Activated CD4-positive, alpha-beta T cell treated with anti-CD3 and anti-CD28 coated beads, Interleukin-2, amount 50 U/mL, for 24 hours (primary cell): ENCODE data around the gene THEMIS.
"Not testable (repeated sequence)": the region's sequence is repeated elsewhere in the genome, so short reads cannot be mapped to it uniquely, and the experiment has no call there.

Experiments
- DNase-seq, 2 donors: peaks; one replicate each; pipeline ENCODE4 v3.0.0-alpha.2; 2020; ENCODE audit warnings: low read depth in 1 of 2, low spot score in 1 of 2

The THEMIS gene

DNA sequence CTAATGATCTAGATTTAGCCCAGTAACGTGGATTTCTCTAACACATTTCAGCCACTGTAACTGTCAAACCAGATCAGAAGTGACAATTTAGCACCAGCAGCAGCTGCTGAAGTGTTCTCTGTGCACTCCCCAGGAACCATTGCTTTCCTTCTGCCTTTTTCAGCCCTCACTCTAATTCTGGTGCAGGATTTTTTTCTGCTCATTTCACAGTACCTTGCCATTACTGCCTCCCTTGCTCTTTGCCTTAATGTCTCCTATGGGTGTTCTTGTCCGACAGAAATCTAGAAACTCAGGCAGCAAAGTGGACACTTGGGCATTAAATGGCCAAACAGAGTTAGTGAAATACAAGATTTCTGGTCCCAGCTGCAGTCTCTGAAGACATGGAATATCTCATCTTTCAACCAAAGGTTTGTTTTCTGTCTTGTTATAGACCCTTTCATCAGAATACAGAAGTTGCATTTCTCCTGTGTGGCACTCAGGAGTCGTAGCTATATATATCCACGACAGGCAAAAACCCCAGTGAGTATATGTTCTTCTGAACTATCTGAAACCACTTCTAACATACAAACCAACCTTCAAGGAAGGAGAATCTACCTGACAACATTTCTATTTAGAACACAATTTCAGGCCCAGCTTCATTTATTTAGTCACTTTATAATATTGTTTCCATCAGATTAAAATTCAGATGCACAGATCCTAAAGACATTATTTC is 92.9 kb downstream of the THEMIS start:
- DNase-seq: no peak

DNA sequence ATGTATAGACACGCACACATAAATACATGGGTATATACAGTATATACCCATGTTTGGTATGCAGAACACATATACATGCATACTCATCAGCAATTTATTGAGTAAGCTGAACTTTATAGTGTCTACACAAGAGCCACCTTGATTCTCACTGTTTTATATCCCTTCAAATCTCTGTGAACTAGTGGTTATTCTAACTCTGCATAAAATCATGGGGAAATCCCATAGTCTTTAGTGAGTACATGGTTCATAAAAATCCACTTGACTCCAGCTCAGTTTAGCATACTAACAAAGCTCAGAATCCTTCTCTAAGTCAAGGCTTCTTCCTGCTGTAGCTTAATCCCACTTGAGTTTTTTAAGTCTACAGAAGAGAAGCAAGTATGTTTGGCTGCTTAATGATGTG is 104.1 kb downstream of the THEMIS start:
- DNase-seq: no peak

DNA sequence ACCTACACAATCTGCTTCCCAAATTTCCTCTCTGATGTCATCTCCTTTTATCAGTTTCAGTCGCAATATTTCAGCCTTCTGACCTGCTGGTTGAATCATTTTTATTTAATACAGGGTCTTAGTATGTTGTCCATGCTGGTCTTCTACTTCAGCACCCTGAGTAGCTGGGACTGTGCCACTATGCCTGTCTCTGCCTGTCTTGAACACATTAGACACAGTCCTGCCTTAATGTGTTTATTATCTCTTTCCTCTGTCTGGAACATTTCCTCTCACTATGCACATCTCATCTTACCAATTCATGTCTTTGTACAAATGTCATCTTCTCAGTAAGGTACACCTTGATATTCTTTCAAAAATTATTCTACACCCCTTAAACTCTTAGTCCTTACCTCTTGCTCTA is 106.5 kb downstream of the THEMIS start:
- DNase-seq: no peak

DNA sequence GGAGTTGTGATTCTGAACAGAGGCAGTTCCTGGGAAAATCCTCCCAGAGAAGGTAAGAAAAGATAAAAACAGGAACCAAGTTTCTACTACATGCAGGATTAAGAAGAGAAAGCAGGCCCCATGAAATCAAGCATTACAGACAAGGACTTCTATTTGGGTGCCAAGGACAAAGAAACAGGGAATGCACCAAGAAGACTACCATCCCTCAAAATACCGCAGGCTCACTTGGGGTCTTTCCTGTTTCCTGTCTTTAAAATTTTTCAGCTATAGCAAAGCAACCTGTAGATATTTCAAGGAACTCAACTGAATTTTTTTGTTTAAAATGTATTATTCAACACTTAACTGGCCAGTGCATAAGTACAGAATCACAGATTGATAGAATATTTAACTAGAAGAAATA is 107.5 kb downstream of the THEMIS start:
- DNase-seq: no peak

DNA sequence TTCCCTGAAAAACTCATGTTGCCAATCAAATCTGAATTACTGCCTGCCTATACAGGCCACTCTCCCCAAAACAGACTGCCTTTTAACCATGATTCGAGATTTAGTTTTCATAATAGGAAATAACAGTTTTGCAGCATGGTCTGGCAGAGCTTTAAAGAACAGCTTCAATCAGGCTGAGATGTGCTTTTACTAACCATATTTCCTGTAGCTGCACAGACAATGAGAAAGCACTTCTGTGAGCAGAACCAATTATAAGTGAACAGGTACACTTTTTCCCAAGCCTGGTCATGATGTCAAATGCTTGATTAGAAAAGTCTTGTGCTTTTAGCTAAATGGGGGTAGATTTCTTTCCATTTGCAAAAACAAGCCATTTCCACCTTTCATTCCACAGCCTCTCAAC is 108.2 kb downstream of the THEMIS start:
- no peak for DNase-seq

DNA sequence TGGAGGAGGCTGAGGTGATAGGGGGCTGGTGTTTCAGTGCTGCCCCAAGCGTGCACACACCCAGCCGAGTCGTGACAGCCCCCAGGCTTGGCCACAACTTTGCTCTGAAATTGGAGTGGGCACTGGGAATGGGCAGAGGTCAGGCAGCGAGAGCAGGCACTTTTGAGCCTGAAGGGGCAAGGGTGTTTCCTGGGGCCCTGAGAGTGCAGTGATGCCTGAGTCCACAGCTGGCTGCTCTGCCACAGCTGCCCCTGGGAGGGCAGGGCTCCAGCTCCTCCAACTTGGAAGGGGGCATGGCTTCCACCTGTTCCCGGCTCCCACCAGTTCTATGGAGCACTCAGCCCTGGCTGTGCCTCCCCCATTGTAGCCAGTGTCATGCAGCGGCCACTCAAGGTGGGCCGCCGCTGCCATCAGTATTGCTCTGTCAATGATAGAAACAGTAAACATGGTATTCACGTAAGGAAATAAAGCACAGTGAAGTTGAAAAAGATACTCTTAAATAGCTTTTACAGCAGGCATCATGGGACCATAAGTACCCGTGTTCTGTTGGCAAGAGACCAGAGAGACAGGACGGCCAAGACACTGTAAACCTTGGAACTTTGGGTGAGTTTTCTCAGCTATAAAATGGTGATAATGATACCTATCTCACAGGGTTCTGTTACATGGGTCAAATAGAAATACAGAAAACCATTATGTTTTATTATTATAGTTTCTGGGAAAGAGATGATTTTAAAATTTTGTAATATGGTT is 108.9 kb downstream of the THEMIS start:
- DNase-seq: no peak

DNA sequence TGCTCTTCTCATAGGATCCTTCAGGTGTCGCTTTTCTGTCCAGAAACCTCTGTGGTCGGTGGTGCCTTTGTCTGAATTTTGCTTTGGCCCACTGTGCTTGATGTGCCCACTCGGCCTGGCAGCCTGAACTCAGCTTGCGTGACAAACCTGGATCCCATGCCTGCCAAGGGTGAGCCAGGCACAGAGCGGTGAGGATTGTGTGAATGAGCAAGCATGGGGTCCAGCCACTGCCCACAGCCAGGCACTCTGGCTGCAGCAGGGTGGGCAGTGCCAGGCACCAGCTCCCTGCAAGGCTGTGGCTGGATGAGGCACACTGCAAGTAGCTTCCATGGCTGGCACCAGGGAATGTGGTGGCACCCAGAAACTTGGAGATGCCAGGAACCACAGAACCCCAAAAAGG is 110.3 kb downstream of the THEMIS start:
- DNase-seq: no peak

DNA sequence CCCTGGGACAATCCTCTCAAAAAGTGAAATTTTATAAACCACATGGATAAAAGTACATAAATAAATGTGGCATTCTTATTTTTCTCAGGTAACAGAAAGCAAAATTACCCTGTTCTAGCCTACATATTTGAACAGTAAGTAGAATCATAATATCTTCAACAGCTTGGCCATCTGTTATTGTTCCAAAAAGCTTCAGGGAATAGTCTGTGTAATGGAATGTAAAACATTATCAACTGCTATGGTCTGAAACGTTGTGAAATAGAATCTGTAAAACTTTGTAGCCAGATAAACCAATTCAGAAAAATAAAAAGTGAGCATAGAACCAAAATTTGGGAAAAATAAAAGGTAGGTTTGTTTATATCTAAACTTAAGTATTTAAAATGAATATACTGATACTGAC is 114.7 kb downstream of the THEMIS start:
- no peak for DNase-seq

DNA sequence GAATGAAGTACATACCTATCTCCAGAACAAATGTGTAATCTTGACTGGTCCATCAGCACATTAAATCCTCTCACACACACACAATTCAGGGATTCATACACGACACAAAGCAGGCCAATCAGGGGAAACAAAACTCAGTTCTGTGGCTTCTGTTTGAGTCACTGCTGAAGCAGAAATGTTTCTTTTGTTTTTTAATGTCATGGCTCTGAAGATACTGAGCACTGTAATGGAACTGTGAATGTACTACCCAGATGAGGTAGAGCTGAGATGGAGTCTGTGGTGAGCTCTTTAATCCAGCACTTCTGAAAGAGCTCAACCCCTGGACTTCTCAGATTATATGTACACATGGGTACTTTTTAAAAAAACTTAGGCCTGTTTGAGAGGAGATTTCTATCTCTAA is 116.4 kb downstream of the THEMIS start:
- no peak for DNase-seq

DNA sequence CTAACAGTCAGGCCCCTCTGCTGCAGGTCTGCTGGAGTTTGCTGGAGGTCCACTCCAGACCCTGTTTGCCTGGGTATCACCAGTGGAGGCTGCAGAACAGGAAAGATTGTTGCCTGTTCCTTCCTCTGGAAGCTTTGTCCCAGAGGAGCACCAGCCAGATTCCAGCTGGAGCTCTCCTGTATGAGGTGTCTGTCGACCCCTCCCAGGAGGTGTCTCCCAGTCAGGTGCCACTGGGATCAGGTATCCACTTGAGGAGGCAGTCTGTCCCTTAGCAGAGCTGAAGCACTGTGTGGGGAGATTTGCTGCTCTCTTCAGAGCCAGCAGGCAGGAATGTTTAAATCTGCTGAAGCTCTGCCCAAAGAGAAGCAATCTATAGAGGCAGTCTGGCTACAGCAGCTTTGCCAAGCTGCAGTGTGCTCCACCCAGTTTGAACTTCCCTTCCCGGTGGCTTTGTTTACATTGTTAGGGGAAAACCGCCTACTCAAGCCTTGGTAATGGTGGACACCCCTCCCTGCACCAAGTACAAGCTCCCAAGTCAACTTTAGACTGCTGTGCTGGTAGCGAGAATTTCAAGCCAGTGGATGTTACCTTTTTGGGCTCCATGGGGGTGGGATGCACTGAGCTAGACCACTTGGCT is 119.1 kb downstream of the THEMIS start:
- not testable (repeated sequence) for DNase-seq

DNA sequence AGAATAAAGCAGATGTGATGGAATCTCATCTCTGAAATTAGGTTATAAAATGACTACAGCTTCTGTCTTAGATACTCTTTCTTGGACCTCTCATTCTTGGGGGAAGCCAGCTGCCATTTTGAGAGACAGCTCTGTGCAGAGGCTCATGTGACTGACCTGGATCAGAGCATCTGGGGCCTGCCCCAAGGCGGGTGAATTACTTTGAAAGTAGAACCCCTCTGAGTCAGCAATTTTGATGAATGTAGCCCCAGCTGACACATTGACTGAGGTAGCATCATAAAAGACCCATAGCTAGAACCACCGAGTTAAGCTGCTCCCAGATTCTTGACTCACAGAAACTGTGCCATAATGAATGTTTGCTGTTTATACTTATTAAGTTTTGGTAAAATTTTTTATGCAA is 124.5 kb downstream of the THEMIS start:
- DNase-seq: no peak

DNA sequence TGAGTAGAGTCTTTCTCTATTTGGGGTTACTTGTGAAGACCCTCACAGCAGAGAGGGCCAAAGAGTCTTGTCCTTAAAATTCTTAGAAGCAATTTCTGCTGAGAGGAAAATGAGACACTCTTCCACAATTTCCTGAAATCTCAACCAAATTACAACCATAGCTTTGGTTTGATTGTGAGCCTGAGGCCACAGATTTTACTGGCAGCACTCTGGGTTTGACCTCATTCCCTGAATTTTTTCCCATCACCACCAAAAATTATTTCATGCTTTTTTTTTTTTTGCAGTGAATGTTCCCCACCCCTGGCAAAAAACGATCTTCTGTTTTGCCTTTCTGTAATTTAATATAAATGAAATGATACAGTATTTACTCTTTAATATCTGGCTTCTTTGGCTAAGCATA is 125.5 kb downstream of the THEMIS start:
- no peak for DNase-seq

DNA sequence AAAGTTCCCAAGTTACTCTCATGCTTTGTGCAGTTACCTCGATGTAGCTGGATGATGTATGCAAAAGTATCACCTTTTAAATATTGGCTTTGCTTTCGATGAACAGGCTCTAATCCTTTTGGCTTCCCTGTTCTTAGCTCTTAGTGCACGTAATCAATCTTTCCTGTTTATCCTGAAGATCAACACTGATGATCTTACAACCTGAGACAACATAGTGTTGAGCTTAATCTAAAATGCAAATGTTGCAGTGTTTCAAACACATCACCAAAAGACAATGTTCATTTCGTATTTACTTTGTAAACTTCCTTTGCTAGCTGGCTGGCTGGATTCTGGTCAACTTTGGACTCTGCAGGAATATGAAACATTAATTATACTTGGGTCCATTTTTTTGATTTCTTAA is 132.1 kb downstream of the THEMIS start:
- DNase-seq: no peak

DNA sequence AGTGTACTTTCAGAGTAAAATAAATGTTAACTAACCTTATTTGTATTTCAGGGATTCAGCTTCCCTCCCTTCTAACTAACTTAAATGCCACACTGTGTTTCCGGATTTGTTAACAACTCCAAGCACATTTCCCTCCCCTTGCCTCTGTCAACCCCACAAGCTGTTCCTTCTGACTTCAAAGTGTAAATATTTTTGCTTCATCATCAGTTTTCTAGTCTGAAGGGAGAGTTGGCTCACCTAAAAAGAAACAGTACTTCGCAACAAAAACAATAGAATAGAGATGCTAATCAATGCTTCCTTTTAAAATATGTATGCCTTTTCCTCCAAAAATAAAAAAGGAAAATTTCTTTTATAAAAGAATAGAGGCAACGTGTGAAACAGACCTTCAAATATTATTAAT is 132.6 kb downstream of the THEMIS start:
- DNase-seq: no peak

DNA sequence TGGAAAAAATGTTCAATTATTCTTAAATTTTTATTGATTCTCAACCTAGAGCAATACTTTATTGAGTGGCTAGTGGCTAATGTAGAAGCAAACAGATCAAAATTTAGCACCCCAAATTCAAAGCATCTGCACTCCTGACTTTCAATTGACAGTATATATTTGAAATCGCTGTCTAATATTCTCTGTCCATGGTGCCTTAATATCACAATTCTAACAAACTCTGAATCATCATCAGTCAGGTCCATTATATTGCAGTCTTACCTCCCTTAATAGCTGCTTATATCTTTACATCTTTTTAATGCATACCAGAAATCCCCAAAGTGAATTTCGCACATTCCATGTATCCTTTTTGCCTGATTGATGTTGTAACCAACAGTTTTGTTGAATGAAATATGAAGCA is 134.9 kb downstream of the THEMIS start:
- DNase-seq: no peak

DNA sequence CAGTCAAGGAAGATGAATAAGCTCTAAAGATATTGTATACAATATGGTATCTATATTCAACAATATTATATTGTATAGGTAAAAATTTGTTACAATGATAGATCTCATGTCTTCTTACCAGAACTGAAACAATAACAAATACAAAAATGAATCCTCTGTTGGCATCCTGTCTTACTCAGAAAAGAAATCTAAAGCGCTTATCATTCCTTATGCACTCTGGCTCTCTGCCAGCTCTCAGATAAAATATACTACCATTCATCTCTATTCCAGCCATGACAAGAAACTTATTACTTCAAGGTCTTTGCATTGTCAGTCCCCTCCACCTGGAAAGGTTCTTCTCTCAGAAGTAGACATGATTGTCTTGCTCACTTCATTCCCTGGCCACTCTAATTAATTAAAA is 138.6 kb downstream of the THEMIS start:
- no peak for DNase-seq

DNA sequence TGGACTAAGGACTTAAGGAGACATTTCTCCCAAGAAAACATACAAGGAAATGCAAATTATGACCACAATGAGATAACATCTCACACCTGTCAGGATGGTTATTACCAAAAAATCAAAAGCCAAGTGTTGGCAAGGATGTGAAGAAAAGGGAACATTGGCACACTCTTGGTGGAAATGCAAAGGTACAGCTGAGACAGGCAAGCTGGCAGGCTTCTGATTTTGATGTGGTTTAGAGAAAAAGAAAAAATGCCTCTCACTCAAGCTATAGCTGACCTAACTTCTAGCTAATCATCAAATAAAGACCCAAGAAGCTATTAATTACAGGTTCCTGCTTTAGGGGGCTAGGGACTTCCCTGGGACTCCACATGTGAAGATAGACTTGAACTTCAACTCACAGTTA is 139.8 kb downstream of the THEMIS start:
- DNase-seq: no peak

DNA sequence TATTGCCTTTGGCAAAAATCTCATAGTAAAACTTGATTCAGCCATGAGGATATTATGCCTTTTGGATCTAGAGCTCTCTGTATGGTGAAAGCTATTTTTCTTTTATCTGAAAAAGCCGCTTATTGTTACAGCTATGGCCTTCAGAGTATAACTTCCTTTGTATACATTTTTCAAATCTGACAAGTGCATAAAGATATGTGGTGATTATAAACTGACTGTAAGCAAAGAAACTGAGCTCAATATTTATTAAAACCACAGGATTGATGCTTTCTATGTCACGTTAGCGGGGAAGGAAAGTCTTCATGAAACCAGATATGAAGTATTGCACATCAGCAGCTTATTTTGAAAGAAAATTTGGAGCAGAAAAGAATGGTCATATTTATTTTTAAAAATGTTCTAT is 151.8 kb downstream of the THEMIS start:
- DNase-seq: no peak

DNA sequence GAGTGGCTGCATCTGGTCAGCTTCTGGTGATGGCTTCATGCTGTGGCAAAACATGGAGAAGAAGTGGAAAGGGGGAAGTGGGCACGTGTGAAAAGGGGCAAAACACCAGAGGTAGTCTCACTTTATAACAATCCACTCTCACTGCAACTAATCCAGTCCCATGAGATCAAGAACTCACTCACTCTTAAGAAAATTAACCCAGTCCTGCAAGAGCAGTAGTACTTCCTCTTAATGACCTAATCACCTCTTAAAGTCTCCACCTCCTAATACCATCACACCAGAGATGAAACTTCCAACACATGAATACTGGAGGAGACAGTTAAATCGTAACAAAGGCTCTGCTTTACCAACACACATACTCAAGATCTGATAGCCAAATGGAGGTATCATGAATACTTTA is 152.6 kb downstream of the THEMIS start:
- no peak for DNase-seq

DNA sequence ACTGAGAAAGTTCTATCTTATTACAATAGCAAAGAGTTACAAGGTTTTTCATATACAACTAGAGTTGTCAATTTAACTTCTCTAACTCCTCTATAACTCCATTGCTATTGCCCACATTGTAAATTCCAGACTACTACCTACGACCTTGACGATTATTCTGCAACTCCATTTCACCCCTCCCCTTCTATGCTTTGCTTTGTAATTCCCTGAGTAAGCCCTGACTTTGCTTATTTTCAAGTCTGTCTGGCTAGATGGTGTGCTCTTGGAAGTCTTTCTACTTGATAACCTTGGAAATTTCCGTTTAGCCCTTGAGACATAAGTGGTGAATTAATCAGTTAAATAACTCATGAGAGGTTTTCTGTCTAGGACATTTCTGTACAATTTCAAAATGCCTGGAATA is 162.4 kb downstream of the THEMIS start:
- DNase-seq: no peak

DNA sequence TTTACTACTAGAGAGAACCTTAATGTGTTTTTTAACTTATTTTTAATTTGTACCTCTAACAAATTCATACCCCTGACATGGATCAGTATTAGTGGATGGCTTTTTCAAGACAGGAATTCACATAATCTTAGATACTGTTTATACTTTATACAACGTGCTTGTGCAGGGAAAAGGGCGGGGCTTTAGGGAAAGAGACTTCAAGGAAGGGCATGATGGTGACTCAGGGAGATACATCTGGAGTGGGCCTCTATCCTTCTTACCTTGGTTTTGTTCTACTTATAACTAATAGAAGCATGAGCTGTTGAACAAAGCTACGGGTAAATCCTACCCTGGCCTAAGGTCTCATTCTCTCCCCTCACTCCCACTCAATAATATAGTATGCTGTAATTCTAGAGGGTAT is 163.1 kb downstream of the THEMIS start:
- no peak for DNase-seq

DNA sequence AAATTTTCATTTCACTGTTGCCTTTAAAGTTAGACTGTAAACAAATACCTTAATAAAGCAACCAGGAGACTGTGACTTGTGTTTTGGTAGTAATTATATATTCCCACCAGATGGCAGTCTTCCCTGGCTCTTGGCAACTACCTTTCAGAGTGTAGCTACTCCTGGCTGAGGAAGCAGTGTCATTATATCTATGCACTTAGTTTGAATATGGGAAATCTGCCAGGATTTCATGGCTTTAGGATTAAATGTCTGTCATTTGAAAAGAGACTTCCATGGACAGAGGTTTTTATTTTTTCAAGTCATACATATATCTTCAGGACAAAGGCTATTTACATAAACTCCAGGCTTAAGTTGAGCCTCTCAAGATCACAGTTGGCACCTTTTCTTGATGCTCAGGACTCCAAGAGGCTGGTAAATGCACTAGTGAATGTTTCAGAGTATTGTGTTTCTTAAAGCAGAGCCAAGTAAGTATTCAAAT is 163.8 kb downstream of the THEMIS start:
- DNase-seq: peak in 1 of 2 donors; percentile 42
